Left ventricle myocardium superior (tissue), 1 donor: ENCODE measurements around the gene SNW1. TPM values are rescaled to one million over a fixed set of nuclear protein-coding genes. Genes with fewer than 3 reads are reported as not detected.
A peak's percentile ranks its signal among the peaks of the same experiment; 100 is the strongest.
"Not testable (repeated sequence)": the region's sequence is repeated elsewhere in the genome, so short reads cannot be mapped to it uniquely, and the experiment has no call there.

Source experiments
- ATAC-seq: fragments of 200-7000 bp; cut with Tn5 transposase; one replicate; pipeline ENCODE4 v1.9.1; 2020; ENCODE audit warnings: mild to moderate bottlenecking, moderate library complexity
- DNase-seq: peaks from one replicate; pipeline ENCODE4 v3.0.0-alpha.2; 2020
- intact Hi-C: fragments of 100-400 bp; cut with micrococcal nuclease; formaldehyde crosslinking; loops from one replicate; pipeline ENCODE4 v1.11.0; 2022
- long read RNA-seq: library from polyadenylated mRNA; unstranded; transcript quantifications from one replicate; pipeline ENCODE4 v2.0.0, GENCODE V29; 2021
- total RNA-seq: library from RNA; stranded (reverse); fragmentation: NEBNext Ultra II Directional; extraction: Animal tissue kit (Norgen Biotek cat#: 25700); gene quantifications from one replicate; pipeline ENCODE4 v1.2.1, GENCODE V29; 2021
- donor health status: DM: no; HTN: yes; CAD: no; lungs with severe emphysema.

The SNW1 gene
- total RNA-seq, result 49.8 TPM
- long read RNA-seq, transcript SNW1-201 (14 exons, 2,163 nt), result major isoform, 35 of 55 reads
- long read RNA-seq, partial matches to known transcripts, result 18 of 55 reads
- long read RNA-seq, other reads (novel, unspliced or antisense), result 2 of 55 reads

GRCh38 chr14:77760381-77761204 is at the start of gene SNW1:
Gene SNW1, minus strand, starts transcription at chr14:77761156. Its CDS starts 29 bp downstream, at chr14:77761127.
- ATAC-seq, result peak; percentile 98
- DNase-seq, result peak; percentile 94
- intact Hi-C loops, result no loop called here

GRCh38 chr14:77809011-77809410 is 48.1 kb upstream of the SNW1 start:
- DNase-seq, result no peak
- no peak for ATAC-seq
- intact Hi-C loops, result no loop called here

- intact Hi-C loops, result no loop called here
- DNase-seq, result no peak
- no peak for ATAC-seq
These were observed 47.3 kb upstream of the SNW1 start for GRCh38 chr14:77808250-77808649.

GRCh38 chr14:77805706-77806105 is 44.8 kb upstream of the SNW1 start:
- DNase-seq, result no peak
- intact Hi-C loops, result no loop called here
- no peak for ATAC-seq

- intact Hi-C loops, result no loop called here
- DNase-seq (no peak), ATAC-seq (no peak)
These were observed 43.6 kb upstream of the SNW1 start for GRCh38 chr14:77804592-77804991.

- no peak for ATAC-seq
- intact Hi-C loops, result no loop called here
- DNase-seq, result no peak
These were observed 39.9 kb upstream of the SNW1 start for GRCh38 chr14:77800814-77801213.

GRCh38 chr14:77799863-77800730 is 39.1 kb upstream of the SNW1 start, which contains the start of gene ADCK1:
Gene ADCK1, plus strand, starts transcription at chr14:77800109. Its CDS starts 18,870 bp downstream, at chr14:77818979.
- intact Hi-C loops, result no loop called here
- DNase-seq (peak; percentile 95), ATAC-seq (peak; percentile 97)

GRCh38 chr14:77799456-77799855 is 38.5 kb upstream of the SNW1 start:
- DNase-seq, intact Hi-C loops, ATAC-seq: not testable (repeated sequence)

- intact Hi-C loops, result no loop called here
- ATAC-seq (no peak), DNase-seq (no peak)
These were observed 33.4 kb upstream of the SNW1 start for GRCh38 chr14:77794357-77794756.

- intact Hi-C loops, result not testable (repeated sequence)
These were observed 32.3 kb upstream of the SNW1 start for GRCh38 chr14:77793255-77793654.

GRCh38 chr14:77791225-77791600 is 30.3 kb upstream of the SNW1 start:
- intact Hi-C loops, result no loop called here
- ATAC-seq, result no peak
- DNase-seq, result no peak

More at GRCh38 chr14:77793255-77793654, 32.3 kb upstream of the SNW1 start:
- ATAC-seq, DNase-seq: not testable (repeated sequence)

- DNase-seq (no peak), ATAC-seq (no peak)
- intact Hi-C loops, result no loop called here
These were observed 29.7 kb upstream of the SNW1 start for GRCh38 chr14:77790566-77791224.

- intact Hi-C loops, result no loop called here
- DNase-seq (no peak), ATAC-seq (no peak)
These were observed 25.2 kb upstream of the SNW1 start for GRCh38 chr14:77786148-77786547.

GRCh38 chr14:77782202-77782601 is 21.2 kb upstream of the SNW1 start:
- no peak for DNase-seq
- ATAC-seq, result no peak
- intact Hi-C loops, result no loop called here

- intact Hi-C loops, ATAC-seq, DNase-seq: not testable (repeated sequence)
These were observed 13.0 kb upstream of the SNW1 start for GRCh38 chr14:77773966-77774365.

GRCh38 chr14:77768442-77769069 is 7.6 kb upstream of the SNW1 start:
- intact Hi-C loops, ATAC-seq, DNase-seq: not testable (repeated sequence)

- intact Hi-C loops, result no loop called here
- ATAC-seq (no peak), DNase-seq (no peak)
These were observed 3.0 kb upstream of the SNW1 start for GRCh38 chr14:77763978-77764377.

- DNase-seq (no peak), ATAC-seq (no peak)
- intact Hi-C loops, result no loop called here
These were observed 2.4 kb upstream of the SNW1 start for GRCh38 chr14:77763316-77763715.
